ENCODE measurements around the gene TNIK.

GRCh38 chr3:171417137-171417536, 43.1 kb downstream of the TNIK start:
- TF ChIP-seq EP300 (IDR thresholded peaks at IDR 0.05) = no peak
- no peak for TF ChIP-seq POLR2A (IDR thresholded peaks at IDR 0.05)
- TF ChIP-seq CTCF (IDR thresholded peaks at IDR 0.05) = no peak
- TF ChIP-seq POLR2AphosphoS5 (IDR thresholded peaks at IDR 0.05) = no peak

Data from upper lobe of left lung (tissue), 4 donors.